ENCODE data around the gene CTAG1B.
"Not testable (repeated sequence)": the region's sequence is repeated elsewhere in the genome, so short reads cannot be mapped to it uniquely, and the experiment has no call there.

- TF ChIP-seq POLR2A (IDR thresholded peaks at IDR 0.05; ENCODE audit: control extremely low read depth in 1 of 2, low read depth in 2 of 2, low read length in 2 of 2); POU5F1 (IDR thresholded peaks at IDR 0.05; ENCODE audit: low read depth, low read length); CTCF (IDR thresholded peaks at IDR 0.05; ENCODE audit: control extremely low read depth in 1 of 3, insufficient read depth in 1 of 3, low read depth in 1 of 3, low read length in 3 of 3); BCL11A (IDR thresholded peaks at IDR 0.05; ENCODE audit: low read depth in 2 of 2, low read length in 2 of 2); RFX5 (IDR thresholded peaks at IDR 0.05; ENCODE audit: borderline replicate concordance, low read depth, low read length): not testable (repeated sequence)
Measured at GRCh38 chrX:154613586-154613985, 5.5 kb downstream of the CTAG1B start.
